HT1080 (cell line): ENCODE data around the gene QSOX2. TPM values are rescaled to one million over a fixed set of nuclear protein-coding genes. Genes with fewer than 3 reads are reported as not detected.

Source experiments
- DNase-seq: peaks from one replicate; pipeline ENCODE4 v3.0.0-alpha.2; 2015; ENCODE audit warnings: low read depth
- total RNA-seq: library from RNA; depleted of rRNA; stranded (reverse); fragments of >200 nt; shearing (Covaris generic); gene quantifications from 2 replicates; pipeline ENCODE4 v1.2.3, GENCODE V29; 2014

QSOX2 gene
- total RNA-seq, 1 experiment from 2014 or later = 20.1 TPM

GRCh38 chr9:136252281-136252680, 6.7 kb upstream of the QSOX2 start:
- no peak for DNase-seq

- no peak for DNase-seq
Measured at GRCh38 chr9:136251264-136252115, 5.9 kb upstream of the QSOX2 start.

GRCh38 chr9:136250676-136251075, 5.1 kb upstream of the QSOX2 start:
- DNase-seq = no peak

GRCh38 chr9:136249877-136250559, 4.4 kb upstream of the QSOX2 start:
- DNase-seq = no peak

GRCh38 chr9:136248951-136249876, 3.6 kb upstream of the QSOX2 start:
- DNase-seq = no peak

GRCh38 chr9:136247947-136248637, 2.5 kb upstream of the QSOX2 start:
- no peak for DNase-seq

- no peak for DNase-seq
Measured at GRCh38 chr9:136247551-136247916, 1.9 kb upstream of the QSOX2 start.

GRCh38 chr9:136246849-136247550, 1.4 kb upstream of the QSOX2 start:
- no peak for DNase-seq

- no peak for DNase-seq
Measured at GRCh38 chr9:136244969-136245218, 718 bp downstream of the QSOX2 start.

- DNase-seq = no peak
Measured at GRCh38 chr9:136244122-136244968, 1.3 kb downstream of the QSOX2 start.

- no peak for DNase-seq
Measured at GRCh38 chr9:136243631-136244030, 2.0 kb downstream of the QSOX2 start.

- DNase-seq = no peak
Measured at GRCh38 chr9:136242918-136243525, 2.6 kb downstream of the QSOX2 start.

- no peak for DNase-seq
Measured at GRCh38 chr9:136242248-136242647, 3.4 kb downstream of the QSOX2 start.

GRCh38 chr9:136241542-136241941, 4.1 kb downstream of the QSOX2 start:
- no peak for DNase-seq

- no peak for DNase-seq
Measured at GRCh38 chr9:136240941-136241340, 4.7 kb downstream of the QSOX2 start.

GRCh38 chr9:136239983-136240330, 5.7 kb downstream of the QSOX2 start:
- no peak for DNase-seq

GRCh38 chr9:136239135-136239982, 6.3 kb downstream of the QSOX2 start:
- DNase-seq = no peak

GRCh38 chr9:136238342-136238732, 7.3 kb downstream of the QSOX2 start:
- no peak for DNase-seq
